K562 (cell line): ENCODE data around the gene DOK3. TPM values are rescaled to one million over a fixed set of nuclear protein-coding genes. Genes with fewer than 3 reads are reported as not detected.
A peak's percentile ranks its signal among the peaks of the same experiment; 100 is the strongest.

Experiments used
- BCL6 ChIP-seq: fragments of 250-450 bp; sonication (Bioruptor Pico); IDR thresholded peaks from 2 replicates; pipeline ENCODE4 v1.4.0; 2020
- DLX4 ChIP-seq: fragments of 250-450 bp; sonication (Bioruptor Pico); IDR thresholded peaks from 2 replicates; pipeline ENCODE4 v1.6.1; 2021; ENCODE audit warnings: mild to moderate bottlenecking
- ESRRB ChIP-seq: fragments of 250-450 bp; sonication (Bioruptor Pico); IDR thresholded peaks from 2 replicates; pipeline ENCODE4 v1.5.0; 2020; ENCODE audit warnings: mild to moderate bottlenecking, moderate library complexity, borderline replicate concordance
- HNRNPH1 ChIP-seq: fragments of 200-400 bp; formaldehyde crosslinking; optimal IDR thresholded peaks from 2 replicates; pipeline ENCODE3; 2017; ENCODE audit warnings: low read depth, mild to moderate bottlenecking, low read length, moderate library complexity
- HNRNPLL ChIP-seq: fragments of 200-400 bp; formaldehyde crosslinking; IDR thresholded peaks from 2 replicates; pipeline ENCODE4 v1.6.1; 2017; ENCODE audit warnings: low read length, low read depth, mild to moderate bottlenecking; ENCODE audit not compliant: poor library complexity, severe bottlenecking
- MTA2 ChIP-seq: fragments of 450-650 bp; IDR thresholded peaks from 2 replicates; pipeline ENCODE4 v1.6.1; 2016; ENCODE audit warnings: low read depth
- PHB2 ChIP-seq: fragments of 450-650 bp; IDR thresholded peaks from 2 replicates; pipeline ENCODE4 v1.6.1; 2017; ENCODE audit warnings: low read depth
- RB1 ChIP-seq: fragments of 450-650 bp; IDR thresholded peaks from 2 replicates; pipeline ENCODE4 v1.6.1; 2017; ENCODE audit warnings: low read depth, mild to moderate bottlenecking
- REST ChIP-seq, 2 experiments: fragments of 450-650 bp; formaldehyde crosslinking in 1 of 2; IDR thresholded peaks; 2 replicates each; pipeline versions ENCODE4 v1.4.0 to v1.6.1; 2014 to 2020; ENCODE audit warnings: mild to moderate bottlenecking in 2 of 2, borderline replicate concordance in 1 of 2, low read depth in 1 of 2
- RFX5 ChIP-seq: IDR thresholded peaks from 2 replicates; pipeline ENCODE4 v1.6.1; 2011; ENCODE audit warnings: low read depth, mild to moderate bottlenecking, improper control_type of control experiment, low read length
- SAP30 ChIP-seq: fragments of 200-600 bp; sonication (generic); IDR thresholded peaks from 2 replicates; pipeline ENCODE4 v1.6.1; 2012; ENCODE audit warnings: borderline replicate concordance, low read depth, mild to moderate bottlenecking, moderate library complexity, low read length, control low read depth, inconsistent platforms; ENCODE audit not compliant: insufficient read depth, poor library complexity, severe bottlenecking
- SMAD2 ChIP-seq: fragments of 150-350 bp; IDR thresholded peaks from 2 replicates; pipeline ENCODE4 v1.6.1; 2014; ENCODE audit warnings: low read depth, mild to moderate bottlenecking, low read length
- TBP ChIP-seq: optimal IDR thresholded peaks from 2 replicates; pipeline ENCODE3; 2011; ENCODE audit warnings: low read depth, low read length, improper control_type of control experiment
- TOE1 ChIP-seq, 2 experiments: fragments of 450-650 bp in 1 of 2; sonication (generic) in 1 of 2; formaldehyde crosslinking in 1 of 2; IDR thresholded peaks; 2 replicates each; pipeline versions ENCODE4 v1.7.1 to v1.8.0; 2016 to 2022; ENCODE audit warnings: borderline replicate concordance in 2 of 2, mild to moderate bottlenecking in 2 of 2, antibody characterized with exemption in 1 of 2, inconsistent platforms in 1 of 2, low read depth in 1 of 2, missing genetic modification reagents in 1 of 2, moderate library complexity in 1 of 2
- XRCC3 ChIP-seq: fragments of 450-650 bp; IDR thresholded peaks from 2 replicates; pipeline ENCODE4 v1.6.1; 2017; ENCODE audit warnings: mild to moderate bottlenecking, moderate library complexity
- XRCC5 ChIP-seq: fragments of 200-400 bp; formaldehyde crosslinking; IDR thresholded peaks from 2 replicates; pipeline ENCODE4 v1.6.1; 2017; ENCODE audit warnings: low read depth, mild to moderate bottlenecking, low read length
- ZFPM2 ChIP-seq: fragments of 250-450 bp; sonication (Bioruptor Pico); IDR thresholded peaks from 2 replicates; pipeline ENCODE4 v1.5.1; 2022; ENCODE audit warnings: mild to moderate bottlenecking
- ZNF212 ChIP-seq: fragments of 450-650 bp; formaldehyde crosslinking; IDR thresholded peaks from 2 replicates; pipeline ENCODE4 v1.4.0; 2020; ENCODE audit warnings: mild to moderate bottlenecking
- ZNF354B ChIP-seq: fragments of 250-450 bp; sonication (Bioruptor Pico); IDR thresholded peaks from 2 replicates; pipeline ENCODE4 v1.4.0; 2020
- ZNF408 ChIP-seq: fragments of 250-450 bp; sonication (Bioruptor Pico); IDR thresholded peaks from 2 replicates; pipeline ENCODE4 v1.4.0; 2020; ENCODE audit warnings: low read depth, mild to moderate bottlenecking, moderate library complexity
- ZSCAN32 ChIP-seq: fragments of 450-650 bp; formaldehyde crosslinking; IDR thresholded peaks from 2 replicates; pipeline ENCODE4 v1.4.0; 2020; ENCODE audit warnings: mild to moderate bottlenecking, moderate library complexity
- polyA plus RNA-seq, 8 experiments: library from polyadenylated mRNA; depleted of rRNA in 4 of 8; stranded (reverse) in 5 of 8; unstranded in 3 of 8; fragments of >200 nt; fragmentation: Nextera tagmentation in 2 of 8; fragmentation: Illumina TruSeq in 1 of 8; extraction: Ambion mirVana in 2 of 8; extraction: Trizol in 1 of 8; gene quantifications; 2 replicates each; pipeline versions ENCODE4 v1.2.1 to v1.2.3, GENCODE V29; 2011 to 2014; ENCODE audit warnings: inconsistent platforms in 1 of 8, missing spikeins in 1 of 8
- total RNA-seq, 7 experiments: library from RNA; depleted of rRNA in 6 of 7; stranded (reverse); fragments of >200 nt in 6 of 7; fragmentation: Illumina TruSeq in 2 of 7; extraction: Trizol in 2 of 7; gene quantifications; 2 replicates each; pipeline versions ENCODE4 v1.2.1 to v1.2.3, GENCODE V29; 2011 to 2021; ENCODE audit warnings: low replicate concordance in 1 of 7

Gene DOK3
- total and polyA plus RNA-seq, 9 of the 15 experiments (the other 6 are each of a cell fraction or from before 2014, with no cell fraction given): 1.3 to 23.0 (median 8.0) TPM

- TF ChIP-seq RB1: peak; percentile 93
- peak; percentile 93 for TF ChIP-seq XRCC5
- TF ChIP-seq MTA2: no peak
- TF ChIP-seq ZNF354B (CRISPR knock-in tag): no peak
- no peak for TF ChIP-seq HNRNPH1
- TF ChIP-seq TOE1 (IDR thresholded peaks at IDR 0.05; ENCODE audit: borderline replicate concordance): no peak
- TF ChIP-seq TOE1 (CRISPR knock-in tag; IDR thresholded peaks at IDR 0.05; ENCODE audit: borderline replicate concordance, low read depth): no peak
- peak; percentile 93 for TF ChIP-seq REST (IDR thresholded peaks at IDR 0.05; ENCODE audit: borderline replicate concordance)
- no peak; the same call in 1 of the 2 replicates for TF ChIP-seq REST (CRISPR knock-in tag; IDR thresholded peaks at IDR 0.05; ENCODE audit: low read depth)
- peak; percentile 56; the same call in 1 of the 2 replicates for TF ChIP-seq RFX5
- TF ChIP-seq SAP30: no peak
- TF ChIP-seq ZFPM2: no peak
- TF ChIP-seq ZSCAN32: no peak
- no peak for TF ChIP-seq ZNF408 (CRISPR knock-in tag)
- TF ChIP-seq TBP: peak; percentile 23
- no peak for TF ChIP-seq PHB2
- no peak for TF ChIP-seq SMAD2
- no peak for TF ChIP-seq ESRRB (CRISPR knock-in tag)
- TF ChIP-seq DLX4 (CRISPR knock-in tag): no peak
- TF ChIP-seq HNRNPLL: no peak
- no peak for TF ChIP-seq XRCC3
- no peak for TF ChIP-seq BCL6
- no peak for TF ChIP-seq ZNF212
These were observed 55.1 kb downstream of the DOK3 start (continued) for GRCh38 chr5:177454397-177455035.
